ENCODE results near the gene PLAU.

DNA sequence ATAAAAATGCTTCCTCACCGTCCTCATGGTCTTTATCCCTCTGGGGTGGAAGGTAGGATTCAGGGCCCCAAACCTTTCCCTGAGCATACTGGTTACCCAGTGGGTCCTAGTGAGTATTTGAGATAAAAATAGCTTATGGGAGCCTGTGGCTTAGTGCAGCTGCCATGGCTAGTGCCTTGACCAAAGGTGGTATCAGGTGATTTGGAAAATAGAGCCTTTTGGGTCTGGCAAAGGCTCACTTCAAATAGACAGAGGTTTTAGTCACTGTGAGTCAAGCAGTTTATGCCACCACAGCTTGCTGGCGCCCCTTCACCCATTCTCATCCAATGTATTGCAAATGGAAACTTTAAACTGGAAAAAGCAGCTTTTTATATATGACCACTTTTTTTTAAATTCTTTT is 30.4 kb downstream of the PLAU start:
- TF ChIP-seq CTCF (IDR thresholded peaks at IDR 0.05) (no peak), POLR2A (IDR thresholded peaks at IDR 0.05) (no peak)

Data from sigmoid colon (tissue), 3 donors.